GM12865 (cell line): ENCODE measurements around the gene HLCS.

Experiments used
- DNase-seq: peaks from one replicate; pipeline ENCODE4 v3.0.0; 2010; ENCODE audit warnings: low read depth
- H3K4me3 ChIP-seq: 2 replicates; pipeline ENCODE4 v1.5.1; 2011; ENCODE audit warnings: mild to moderate bottlenecking, low read depth, low read length, control low read depth
- TF ChIP-seq, protein P1 (sequence below): IDR thresholded peaks from 2 replicates; pipeline ENCODE4 v1.5.1; 2011; ENCODE audit warnings: low read length, control low read depth, low read depth, inconsistent platforms; ENCODE audit not compliant: insufficient read depth; ENCODE audit errors: missing control alignments

HLCS gene

GRCh38 chr21:36710729-36711048 lies 255.8 kb downstream of the HLCS start:
- TF ChIP-seq, protein P1, sequence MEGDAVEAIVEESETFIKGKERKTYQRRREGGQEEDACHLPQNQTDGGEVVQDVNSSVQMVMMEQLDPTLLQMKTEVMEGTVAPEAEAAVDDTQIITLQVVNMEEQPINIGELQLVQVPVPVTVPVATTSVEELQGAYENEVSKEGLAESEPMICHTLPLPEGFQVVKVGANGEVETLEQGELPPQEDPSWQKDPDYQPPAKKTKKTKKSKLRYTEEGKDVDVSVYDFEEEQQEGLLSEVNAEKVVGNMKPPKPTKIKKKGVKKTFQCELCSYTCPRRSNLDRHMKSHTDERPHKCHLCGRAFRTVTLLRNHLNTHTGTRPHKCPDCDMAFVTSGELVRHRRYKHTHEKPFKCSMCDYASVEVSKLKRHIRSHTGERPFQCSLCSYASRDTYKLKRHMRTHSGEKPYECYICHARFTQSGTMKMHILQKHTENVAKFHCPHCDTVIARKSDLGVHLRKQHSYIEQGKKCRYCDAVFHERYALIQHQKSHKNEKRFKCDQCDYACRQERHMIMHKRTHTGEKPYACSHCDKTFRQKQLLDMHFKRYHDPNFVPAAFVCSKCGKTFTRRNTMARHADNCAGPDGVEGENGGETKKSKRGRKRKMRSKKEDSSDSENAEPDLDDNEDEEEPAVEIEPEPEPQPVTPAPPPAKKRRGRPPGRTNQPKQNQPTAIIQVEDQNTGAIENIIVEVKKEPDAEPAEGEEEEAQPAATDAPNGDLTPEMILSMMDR: no peak
- H3K4me3 ChIP-seq: no peak overlapping the region
- no peak for DNase-seq

DNA sequence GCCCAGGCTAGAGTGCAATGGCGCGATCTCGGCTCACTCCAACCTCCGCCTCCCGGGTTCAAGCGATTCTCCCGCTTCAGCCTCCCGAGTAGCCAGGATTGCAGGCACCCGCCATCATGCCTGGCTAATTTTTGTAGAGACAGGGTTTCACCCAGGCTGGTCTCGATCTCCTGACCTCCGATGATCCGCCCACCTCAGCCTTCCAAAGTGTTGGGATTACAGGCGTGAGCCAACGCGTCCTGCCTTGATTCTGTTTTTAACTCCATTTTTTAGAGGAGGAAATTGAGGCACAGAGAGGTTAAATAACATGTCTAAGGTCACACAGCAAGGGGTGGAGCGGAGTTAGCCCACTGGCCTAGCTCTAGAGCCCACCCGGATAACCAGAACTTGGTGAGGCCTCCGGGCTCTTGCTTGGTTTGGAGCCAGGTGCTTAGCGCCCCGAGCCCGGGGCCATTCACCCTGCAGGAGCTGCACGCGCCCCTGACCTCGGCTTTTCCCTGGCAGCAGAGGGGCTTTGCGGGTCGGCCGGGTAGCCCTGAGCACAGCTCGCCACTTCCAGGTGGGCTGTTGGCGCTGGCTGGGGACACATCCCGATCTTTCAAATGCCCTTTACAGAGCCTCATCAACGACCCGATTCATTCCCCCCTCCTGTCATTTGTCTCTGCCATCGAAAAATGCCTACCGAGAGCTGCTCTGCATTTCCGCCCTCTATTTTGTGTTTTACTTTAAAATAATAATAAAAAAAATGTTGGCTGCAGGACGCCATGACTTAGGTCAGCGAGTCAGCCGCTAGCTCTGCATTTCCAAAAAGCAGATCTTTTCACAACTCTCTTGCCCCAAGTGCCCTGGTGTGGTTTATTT lies 256.4 kb downstream of the HLCS start:
- H3K4me3 ChIP-seq: no peak overlapping the region
- TF ChIP-seq, protein P1: no peak
- no peak for DNase-seq

DNA sequence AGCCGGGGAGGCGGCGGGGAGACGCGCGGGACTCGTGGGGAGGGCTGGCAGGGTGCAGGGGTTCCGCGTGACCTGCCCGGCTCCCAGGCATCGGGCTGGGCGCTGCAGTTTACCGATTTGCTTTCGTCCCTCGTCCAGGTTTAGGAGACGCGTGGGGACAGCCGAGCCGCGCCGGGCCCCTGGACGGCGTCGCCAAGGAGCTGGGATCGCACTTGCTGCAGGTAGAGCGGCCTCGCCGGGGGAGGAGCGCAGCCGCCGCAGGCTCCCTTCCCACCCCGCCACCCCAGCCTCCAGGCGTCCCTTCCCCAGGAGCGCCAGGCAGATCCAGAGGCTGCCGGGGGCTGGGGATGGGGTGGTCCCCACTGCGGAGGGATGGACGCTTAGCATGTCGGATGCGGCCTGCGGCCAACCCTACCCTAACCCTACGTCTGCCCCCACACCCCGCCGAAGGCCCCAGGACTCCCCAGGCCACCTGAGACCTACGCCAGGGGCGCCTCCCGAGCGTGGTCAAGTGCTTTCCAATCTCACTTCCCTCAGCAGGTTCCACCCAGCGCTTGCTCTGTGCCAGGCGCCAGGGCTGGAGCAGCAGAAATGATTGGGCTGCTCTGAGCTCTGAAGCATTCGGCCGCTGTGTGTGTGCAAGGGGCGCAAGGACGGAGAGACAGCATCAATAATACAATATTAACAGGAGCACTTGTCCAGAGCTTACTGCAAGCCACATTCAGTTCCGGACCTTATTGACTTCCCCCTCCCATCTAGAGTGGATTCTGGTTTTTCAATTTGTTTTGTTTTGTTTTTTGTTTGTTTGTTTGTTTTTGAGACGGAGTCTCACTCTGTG lies 257.2 kb downstream of the HLCS start:
- TF ChIP-seq, protein P1: no peak
- DNase-seq: no peak
- H3K4me3 ChIP-seq: no peak overlapping the region

GRCh38 chr21:36708286-36709029 lies 258.0 kb downstream of the HLCS start:
- TF ChIP-seq, protein P1: no peak
- no peak overlapping the region for H3K4me3 ChIP-seq
- DNase-seq: no peak

GRCh38 chr21:36707763-36708285 lies 258.6 kb downstream of the HLCS start:
- TF ChIP-seq, protein P1: no peak
- H3K4me3 ChIP-seq: no peak overlapping the region
- no peak for DNase-seq

DNA sequence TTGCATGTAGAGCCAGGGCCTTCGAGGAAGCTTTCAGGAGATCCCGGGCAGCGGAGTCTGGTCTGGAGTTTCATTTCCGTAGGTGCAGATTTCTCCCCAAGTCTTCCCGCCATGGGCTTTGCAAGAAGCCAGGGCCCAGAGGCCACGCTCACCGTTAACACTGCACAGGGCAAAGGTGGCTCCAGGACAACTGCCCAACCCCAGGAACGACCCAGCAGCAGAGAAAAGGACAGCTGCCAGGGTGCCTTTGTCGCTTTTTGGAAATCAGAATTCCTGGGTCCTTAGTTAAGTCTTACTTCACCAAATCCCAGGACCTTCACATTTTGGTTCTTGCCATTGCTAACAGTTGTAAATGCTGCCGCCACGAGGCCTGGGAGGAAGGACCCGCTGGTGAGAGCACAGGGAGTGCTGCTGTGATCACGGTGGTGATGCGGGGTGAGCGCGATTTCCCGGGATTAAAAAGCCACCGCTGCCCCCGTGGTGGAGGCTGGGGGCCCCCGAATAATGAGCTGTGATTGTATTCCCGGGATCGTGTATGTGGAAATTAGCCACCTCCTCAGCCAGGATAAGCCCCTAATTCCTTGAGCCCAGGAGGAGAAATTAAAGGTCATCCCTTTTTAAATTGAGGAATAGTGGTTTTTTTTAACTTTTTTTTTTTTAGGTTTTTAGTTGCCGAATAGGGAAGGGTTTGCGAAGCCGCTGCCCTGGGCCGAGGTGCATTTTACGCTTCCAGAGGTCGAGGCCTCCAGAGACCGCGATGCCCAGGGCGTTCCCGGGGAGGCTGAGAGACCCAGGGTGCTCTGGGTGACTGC lies 259.3 kb downstream of the HLCS start:
- no peak overlapping the region for H3K4me3 ChIP-seq
- TF ChIP-seq, protein P1: no peak
- DNase-seq: no peak
